HepG2 (cell line): ENCODE data around the gene PRDM10. TPM values are rescaled to one million over a fixed set of nuclear protein-coding genes. Genes with fewer than 3 reads are reported as not detected.

Source experiments
- ARID3A ChIP-seq: IDR thresholded peaks from 2 replicates; pipeline ENCODE4 v1.6.1; 2012; ENCODE audit warnings: low read depth, low read length, improper control_type of control experiment
- ATF7-NPFF ChIP-seq: sonication (generic); formaldehyde crosslinking; IDR thresholded peaks from 2 replicates; pipeline ENCODE4 v1.8.1; 2023; ENCODE audit warnings: mild to moderate bottlenecking, low read depth, missing genetic modification reagents, moderate library complexity
- CBX5 ChIP-seq: sonication (generic); formaldehyde crosslinking; IDR thresholded peaks from 2 replicates; pipeline ENCODE4 v1.4.0; 2020; ENCODE audit warnings: missing genetic modification reagents, borderline replicate concordance
- CCAR2 ChIP-seq: fragments of 200-400 bp; formaldehyde crosslinking; optimal IDR thresholded peaks from 2 replicates; pipeline ENCODE3; 2018; ENCODE audit warnings: low read depth, mild to moderate bottlenecking, low read length, moderate library complexity
- FOXK2 ChIP-seq: fragments of 450-650 bp; IDR thresholded peaks from 2 replicates; pipeline ENCODE4 v1.6.1; 2016
- GABPB1 ChIP-seq: IDR thresholded peaks from 2 replicates; pipeline ENCODE4 v1.6.1; 2016; ENCODE audit warnings: mild to moderate bottlenecking, missing genetic modification reagents, moderate library complexity, missing compliant biosample characterization
- NFKB2 ChIP-seq: sonication (generic); formaldehyde crosslinking; IDR thresholded peaks from 2 replicates; pipeline ENCODE4 v1.4.0; 2020; ENCODE audit warnings: missing genetic modification reagents, borderline replicate concordance
- NR2F1 ChIP-seq, 2 experiments: fragments of 450-650 bp in 1 of 2; formaldehyde crosslinking in 1 of 2; IDR thresholded peaks; 2 replicates each; pipeline versions ENCODE4 v1.5.0 to v1.6.1; 2016 to 2020; ENCODE audit warnings: mild to moderate bottlenecking in 1 of 2, missing compliant biosample characterization in 1 of 2, missing genetic modification reagents in 1 of 2, moderate library complexity in 1 of 2
- POLR2A ChIP-seq, 2 experiments: IDR thresholded peaks; 2 replicates each; pipeline ENCODE4 v1.6.1; 2011; ENCODE audit warnings: low read depth in 2 of 2, low read length in 2 of 2, mild to moderate bottlenecking in 1 of 2, moderate library complexity in 1 of 2; ENCODE audit not compliant: insufficient read depth in 1 of 2
- PRDM10 ChIP-seq: sonication (generic); formaldehyde crosslinking; IDR thresholded peaks from 2 replicates; pipeline ENCODE4 v1.4.0; 2020; ENCODE audit warnings: low read depth, missing genetic modification reagents
- SYNCRIP ChIP-seq: fragments of 200-400 bp; formaldehyde crosslinking; IDR thresholded peaks from 2 replicates; pipeline ENCODE4 v1.6.1; 2018; ENCODE audit warnings: mild to moderate bottlenecking, low read depth, low read length; ENCODE audit not compliant: insufficient read depth
- TFDP2 ChIP-seq: sonication (generic); formaldehyde crosslinking; IDR thresholded peaks from 2 replicates; pipeline ENCODE4 v1.4.0; 2020; ENCODE audit warnings: missing genetic modification reagents
- THAP11 ChIP-seq: IDR thresholded peaks from 2 replicates; pipeline ENCODE4 v1.6.1; 2016; ENCODE audit warnings: missing biosample characterization, missing genetic modification reagents
- YEATS4 ChIP-seq: sonication (generic); formaldehyde crosslinking; IDR thresholded peaks from 2 replicates; pipeline ENCODE4 v1.4.0; 2020; ENCODE audit warnings: missing genetic modification reagents, borderline replicate concordance
- ZIK1 ChIP-seq: sonication (generic); formaldehyde crosslinking; IDR thresholded peaks from 2 replicates; pipeline ENCODE4 v1.5.0; 2020; ENCODE audit warnings: mild to moderate bottlenecking, low read depth, missing genetic modification reagents, borderline replicate concordance
- ZNF263 ChIP-seq: sonication (generic); formaldehyde crosslinking; IDR thresholded peaks from 2 replicates; pipeline ENCODE4 v1.4.0; 2020; ENCODE audit warnings: missing genetic modification reagents
- ZNF574 ChIP-seq: sonication (generic); formaldehyde crosslinking; IDR thresholded peaks from 2 replicates; pipeline ENCODE4 v1.4.0; 2020; ENCODE audit warnings: missing genetic modification reagents
- ZNF749 ChIP-seq: sonication (generic); formaldehyde crosslinking; IDR thresholded peaks from 2 replicates; pipeline ENCODE4 v1.8.0; 2022; ENCODE audit warnings: mild to moderate bottlenecking, missing genetic modification reagents, moderate library complexity, borderline replicate concordance
- ZNF782 ChIP-seq: sonication (generic); formaldehyde crosslinking; IDR thresholded peaks from 2 replicates; pipeline ENCODE4 v1.4.0; 2020; ENCODE audit warnings: missing genetic modification reagents, mild to moderate bottlenecking, borderline replicate concordance
- ZSCAN25 ChIP-seq: sonication (generic); formaldehyde crosslinking; IDR thresholded peaks from 2 replicates; pipeline ENCODE4 v1.8.0; 2022; ENCODE audit warnings: mild to moderate bottlenecking, missing genetic modification reagents
- polyA plus RNA-seq, 8 experiments: library from polyadenylated mRNA; depleted of rRNA in 3 of 8; stranded (reverse) in 7 of 8; unstranded in 1 of 8; fragments of >200 nt; fragmentation: Illumina TruSeq in 4 of 8; extraction: Trizol in 4 of 8; gene quantifications; 2 replicates each; pipeline versions ENCODE4 v1.2.1 to v1.2.3, GENCODE V29; 2011 to 2016; ENCODE audit warnings: low read depth in 4 of 8, missing spikeins in 1 of 8, mixed read lengths in 1 of 8; ENCODE audit not compliant: insufficient read depth in 1 of 8
- total RNA-seq, 5 experiments: library from RNA; depleted of rRNA; stranded (reverse); fragments of >200 nt; fragmentation: Illumina TruSeq; extraction: Trizol; gene quantifications; 2 replicates each; pipeline ENCODE4 v1.2.3, GENCODE V29; 2016; ENCODE audit warnings: low read depth in 1 of 5

PRDM10 gene
- total and polyA plus RNA-seq, 2 of the 13 experiments (the other 11 are each of a cell fraction or from before 2014, with no cell fraction given): 5.7 to 5.8 TPM

GRCh38 chr11:130002352-130002845 is at the start of gene PRDM10 (continued):
- TF ChIP-seq ARID3A: 0 out of 2 replicates have a peak, but pooled peaks have one; percentile 5
- peak; percentile 50; the same call in 1 of the 2 replicates for TF ChIP-seq ZNF574 (CRISPR knock-in tag)
- peak; percentile 33; the same call in 1 of the 2 replicates for TF ChIP-seq ZNF782 (CRISPR knock-in tag)
- TF ChIP-seq THAP11 (CRISPR knock-in tag): peak; percentile 59
- 0 out of 2 replicates have a peak, but pooled peaks have one; percentile 68 for TF ChIP-seq YEATS4 (CRISPR knock-in tag)
- TF ChIP-seq ZNF263 (CRISPR knock-in tag): no peak
- no peak for TF ChIP-seq CCAR2
- TF ChIP-seq NFKB2: peak; percentile 63; the same call in 1 of the 2 replicates
- TF ChIP-seq SYNCRIP: no peak
- TF ChIP-seq ZNF749: 0 out of 2 replicates have a peak, but pooled peaks have one; percentile 78
- TF ChIP-seq TFDP2 (CRISPR knock-in tag): peak; percentile 37; the same call in 1 of the 2 replicates
- TF ChIP-seq ZIK1 (CRISPR knock-in tag): 0 out of 2 replicates have a peak, but pooled peaks have one; percentile 39
- 0 out of 2 replicates have a peak, but pooled peaks have one; percentile 51 for TF ChIP-seq CBX5 (CRISPR knock-in tag)
- TF ChIP-seq ATF7-NPFF (CRISPR knock-in tag): 0 out of 2 replicates have a peak, but pooled peaks have one; percentile 44
- peak; percentile 23; the same call in 1 of the 2 replicates for TF ChIP-seq ZSCAN25 (CRISPR knock-in tag)
- TF ChIP-seq NR2F1 (CRISPR knock-in tag; IDR thresholded peaks at IDR 0.05): peak in 1 of 2 experiments; percentile 28; a peak in 1 of 4 replicates
- TF ChIP-seq FOXK2: peak; percentile 90
- TF ChIP-seq PRDM10 (CRISPR knock-in tag): peak; percentile 98
- peak; percentile 65 for TF ChIP-seq GABPB1 (CRISPR knock-in tag)
- peak; percentile 86 to 95 for TF ChIP-seq POLR2A (IDR thresholded peaks at IDR 0.05; ENCODE audit: insufficient read depth in 1 of 2, low read depth in 2 of 2, low read length in 2 of 2)
